Measurements from ENCODE around the gene PCDHB16. TPM values are rescaled to one million over a fixed set of nuclear protein-coding genes. Genes with fewer than 3 reads are reported as not detected.
"Not testable (repeated sequence)": the region's sequence is repeated elsewhere in the genome, so short reads cannot be mapped to it uniquely, and the experiment has no call there.

The PCDHB16 gene
- total RNA-seq, 4 donors from 2014 or later = 2.3 to 6.1 (median 3.6) TPM

DNA sequence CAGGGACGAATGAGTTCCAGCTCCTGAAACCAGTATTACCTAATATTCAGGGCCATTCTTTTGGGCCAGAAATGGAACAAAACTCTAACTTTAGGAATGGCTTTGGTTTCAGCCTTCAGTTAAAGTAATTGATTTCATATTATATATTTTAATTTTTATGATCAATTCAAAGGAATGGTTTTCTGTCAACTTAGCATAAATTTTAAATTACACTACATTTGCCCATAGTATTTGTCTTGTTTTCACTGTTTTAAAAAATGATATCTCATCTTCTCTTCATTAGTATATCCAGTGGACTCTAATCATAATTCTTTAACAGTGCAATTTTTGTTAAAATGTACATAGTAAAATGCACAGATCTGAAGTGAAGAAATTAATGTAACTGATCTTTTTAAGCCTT is 1.9 kb upstream of the PCDHB16 start:
- DNase-seq (ENCODE audit: low spot score) (no peak), ATAC-seq (ENCODE audit: low FRiP score) (no peak)
- no peak for TF ChIP-seq CTCF (IDR thresholded peaks at IDR 0.05)

DNA sequence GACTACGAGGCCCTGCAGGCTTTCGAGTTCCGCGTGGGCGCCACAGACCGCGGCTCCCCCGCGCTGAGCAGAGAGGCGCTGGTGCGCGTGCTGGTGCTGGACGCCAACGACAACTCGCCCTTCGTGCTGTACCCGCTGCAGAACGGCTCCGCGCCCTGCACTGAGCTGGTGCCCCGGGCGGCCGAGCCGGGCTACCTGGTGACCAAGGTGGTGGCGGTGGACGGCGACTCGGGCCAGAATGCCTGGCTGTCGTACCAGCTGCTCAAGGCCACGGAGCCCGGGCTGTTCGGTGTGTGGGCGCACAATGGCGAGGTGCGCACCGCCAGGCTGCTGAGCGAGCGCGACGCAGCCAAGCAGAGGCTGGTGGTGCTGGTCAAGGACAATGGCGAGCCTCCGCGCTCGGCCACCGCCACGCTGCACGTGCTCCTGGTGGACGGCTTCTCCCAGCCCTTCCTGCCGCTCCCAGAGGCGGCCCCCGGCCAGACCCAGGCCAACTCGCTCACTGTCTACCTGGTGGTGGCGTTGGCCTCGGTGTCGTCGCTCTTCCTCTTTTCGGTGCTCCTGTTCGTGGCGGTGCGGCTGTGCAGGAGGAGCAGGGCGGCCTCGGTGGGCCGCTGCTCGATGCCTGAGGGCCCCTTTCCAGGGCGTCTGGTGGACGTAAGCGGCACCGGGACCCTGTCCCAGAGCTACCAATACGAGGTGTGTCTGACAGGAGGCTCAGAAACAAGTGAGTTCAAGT is 2.1 kb downstream of the PCDHB16 start:
- ATAC-seq (ENCODE audit: low FRiP score); DNase-seq (ENCODE audit: low spot score): not testable (repeated sequence)

- DNase-seq (ENCODE audit: low spot score) (no peak), ATAC-seq (ENCODE audit: low FRiP score) (no peak)
- no peak for TF ChIP-seq CTCF (IDR thresholded peaks at IDR 0.05)
Observed at GRCh38 chr5:141186897-141187512, 4.8 kb downstream of the PCDHB16 start, which contains the start of gene PCDHB9. Gene PCDHB9 (plus strand): TSS chr5:141187161. CDS start chr5:141187319, 158 bp downstream.

DNA sequence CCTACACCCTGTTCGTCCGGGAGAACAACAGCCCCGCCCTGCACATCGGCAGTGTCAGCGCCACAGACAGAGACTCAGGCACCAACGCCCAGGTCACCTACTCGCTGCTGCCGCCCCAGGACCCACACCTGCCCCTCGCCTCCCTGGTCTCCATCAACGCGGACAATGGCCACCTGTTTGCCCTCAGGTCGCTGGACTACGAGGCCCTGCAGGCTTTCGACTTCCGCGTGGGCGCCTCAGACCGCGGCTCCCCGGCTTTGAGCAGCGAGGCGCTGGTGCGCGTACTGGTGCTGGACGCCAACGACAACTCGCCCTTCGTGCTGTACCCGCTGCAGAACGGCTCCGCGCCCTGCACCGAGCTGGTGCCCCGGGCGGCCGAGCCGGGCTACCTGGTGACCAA is 6.5 kb downstream of the PCDHB16 start:
- not testable (repeated sequence) for ATAC-seq (ENCODE audit: low FRiP score); DNase-seq (ENCODE audit: low spot score)

DNA sequence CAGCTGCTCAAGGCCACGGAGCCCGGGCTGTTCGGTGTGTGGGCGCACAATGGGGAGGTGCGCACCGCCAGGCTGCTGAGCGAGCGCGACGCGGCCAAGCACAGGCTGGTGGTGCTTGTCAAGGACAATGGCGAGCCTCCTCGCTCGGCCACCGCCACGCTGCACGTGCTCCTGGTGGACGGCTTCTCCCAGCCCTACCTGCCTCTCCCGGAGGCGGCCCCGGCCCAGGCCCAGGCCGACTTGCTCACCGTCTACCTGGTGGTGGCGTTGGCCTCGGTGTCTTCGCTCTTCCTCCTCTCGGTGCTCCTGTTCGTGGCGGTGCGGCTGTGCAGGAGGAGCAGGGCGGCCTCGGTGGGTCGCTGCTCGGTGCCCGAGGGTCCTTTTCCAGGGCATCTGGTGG is 6.9 kb downstream of the PCDHB16 start:
- ATAC-seq (ENCODE audit: low FRiP score); DNase-seq (ENCODE audit: low spot score): not testable (repeated sequence)

GRCh38 chr5:141192110-141192725 is 10.0 kb downstream of the PCDHB16 start, which contains the start of gene PCDHB10:
Gene PCDHB10 (plus strand): TSS chr5:141192353. CDS start chr5:141192553, 200 bp downstream.
- TF ChIP-seq CTCF (IDR thresholded peaks at IDR 0.05) = no peak
- ATAC-seq (ENCODE audit: low FRiP score) = no peak
- no peak for DNase-seq (ENCODE audit: low spot score)

GRCh38 chr5:141194332-141194731 is 12.1 kb downstream of the PCDHB16 start:
- DNase-seq (ENCODE audit: low spot score); ATAC-seq (ENCODE audit: low FRiP score): not testable (repeated sequence)

DNA sequence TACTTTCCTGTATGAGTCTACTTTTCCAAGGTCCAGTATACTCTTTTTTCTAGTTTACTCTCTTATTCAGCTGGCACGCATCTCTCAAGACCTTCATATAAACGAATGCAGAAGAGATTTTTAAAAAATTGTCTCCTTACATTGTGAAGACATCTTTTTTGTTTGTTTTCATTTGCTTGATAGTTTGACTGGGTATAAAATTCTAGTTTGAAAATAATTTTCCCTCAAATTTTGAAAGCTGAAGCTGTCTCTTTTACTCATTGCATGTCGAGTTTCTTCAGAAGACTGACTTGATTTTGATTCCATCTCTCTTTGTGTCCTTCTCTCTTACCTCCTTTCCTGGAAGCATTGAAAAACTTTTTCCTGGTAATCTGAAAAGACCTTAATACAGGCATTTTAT is 14.2 kb downstream of the PCDHB16 start:
- DNase-seq (ENCODE audit: low spot score) (no peak), ATAC-seq (ENCODE audit: low FRiP score) (no peak)
- TF ChIP-seq CTCF (IDR thresholded peaks at IDR 0.05) = no peak
